ENCODE data around the gene HHAT. TPM values are rescaled to one million over a fixed set of nuclear protein-coding genes. Genes with fewer than 3 reads are reported as not detected.
"Not testable (repeated sequence)": the region's sequence is repeated elsewhere in the genome, so short reads cannot be mapped to it uniquely, and the experiment has no call there.

Gene HHAT
- total and polyA plus RNA-seq, 4 donors = 1.9 to 3.9 (median 2.6) TPM

DNA sequence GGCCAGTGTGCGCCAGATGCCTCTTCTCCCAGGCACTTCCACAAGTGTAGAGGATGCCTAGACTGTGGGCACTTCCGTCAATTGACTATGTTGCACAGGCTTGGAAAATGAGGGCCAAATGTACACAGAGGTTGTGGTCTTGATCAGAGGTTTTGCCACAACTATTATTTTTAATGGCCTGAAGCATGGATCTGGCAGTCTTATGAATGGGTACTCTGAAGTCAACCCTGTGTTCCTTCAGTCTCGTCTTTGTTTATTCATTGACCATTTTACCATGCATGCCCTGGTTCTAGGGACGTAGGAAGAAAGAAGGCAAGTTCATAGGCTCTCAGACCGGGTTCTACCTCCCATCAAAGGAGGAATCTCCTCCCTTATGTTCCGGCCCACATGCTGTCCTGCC lies 329.1 kb downstream of the HHAT start:
- WGBS, 2 donors = 88 to 93% methylated on average over 6 of the region's 6 CpGs
- no peaks in the 10 kb centered on the region for H3K4me1 ChIP-seq (ENCODE audit: control insufficient read depth in 1 of 2, insufficient read depth in 2 of 2, low read length in 2 of 2)
- H3K9me3 ChIP-seq (ENCODE audit: control insufficient read depth, low read length) = no peaks in the 10 kb centered on the region
- DNase-seq (no peak), ATAC-seq (ENCODE audit: low FRiP score) (no peak)
- H3K27me3 ChIP-seq (ENCODE audit: control insufficient read depth in 1 of 2, insufficient read depth in 2 of 2, low read length in 1 of 2) = no peaks in the 10 kb centered on the region
- no peak overlapping the region for H3K4me3 ChIP-seq (ENCODE audit: low read length in 2 of 2)
- H3K36me3 ChIP-seq (ENCODE audit: control insufficient read depth in 1 of 2, insufficient read depth in 2 of 2, low read length in 1 of 2) = no peaks in the 10 kb centered on the region
- intact Hi-C loops (cut with DNase I) = no loop called here
- H3K27ac ChIP-seq (ENCODE audit: low read depth in 1 of 2, low read length in 2 of 2) = no peak overlapping the region

DNA sequence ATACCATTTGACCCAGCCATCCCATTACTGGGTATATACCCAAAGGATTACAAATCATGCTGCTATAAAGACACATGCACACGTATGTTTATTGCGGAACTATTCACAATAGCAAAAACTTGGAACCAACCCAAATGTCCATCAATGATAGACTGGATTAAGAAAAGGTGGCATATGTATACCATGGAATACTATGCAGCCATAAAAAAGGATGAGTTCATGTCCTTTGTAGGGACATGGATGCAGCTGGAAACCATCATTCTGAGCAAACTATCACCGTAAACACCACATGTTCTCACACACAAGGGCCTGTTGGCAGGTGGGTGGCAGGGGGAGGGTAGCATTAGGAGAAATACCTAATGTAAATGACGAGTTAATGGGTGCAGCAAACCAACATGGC lies 332.8 kb downstream of the HHAT start:
- H3K36me3 ChIP-seq (ENCODE audit: control insufficient read depth in 1 of 2, insufficient read depth in 2 of 2, low read length in 1 of 2); H3K9me3 ChIP-seq (ENCODE audit: control insufficient read depth, low read length); H3K4me1 ChIP-seq (ENCODE audit: control insufficient read depth in 1 of 2, insufficient read depth in 2 of 2, low read length in 2 of 2); H3K4me3 ChIP-seq (ENCODE audit: low read length in 2 of 2); DNase-seq; H3K27me3 ChIP-seq (ENCODE audit: control insufficient read depth in 1 of 2, insufficient read depth in 2 of 2, low read length in 1 of 2); ATAC-seq (ENCODE audit: low FRiP score); H3K27ac ChIP-seq (ENCODE audit: low read depth in 1 of 2, low read length in 2 of 2); intact Hi-C loops (cut with DNase I): not testable (repeated sequence)
- 94 to 97% methylated on average over 4 of the region's 4 CpGs for WGBS, 2 donors

DNA sequence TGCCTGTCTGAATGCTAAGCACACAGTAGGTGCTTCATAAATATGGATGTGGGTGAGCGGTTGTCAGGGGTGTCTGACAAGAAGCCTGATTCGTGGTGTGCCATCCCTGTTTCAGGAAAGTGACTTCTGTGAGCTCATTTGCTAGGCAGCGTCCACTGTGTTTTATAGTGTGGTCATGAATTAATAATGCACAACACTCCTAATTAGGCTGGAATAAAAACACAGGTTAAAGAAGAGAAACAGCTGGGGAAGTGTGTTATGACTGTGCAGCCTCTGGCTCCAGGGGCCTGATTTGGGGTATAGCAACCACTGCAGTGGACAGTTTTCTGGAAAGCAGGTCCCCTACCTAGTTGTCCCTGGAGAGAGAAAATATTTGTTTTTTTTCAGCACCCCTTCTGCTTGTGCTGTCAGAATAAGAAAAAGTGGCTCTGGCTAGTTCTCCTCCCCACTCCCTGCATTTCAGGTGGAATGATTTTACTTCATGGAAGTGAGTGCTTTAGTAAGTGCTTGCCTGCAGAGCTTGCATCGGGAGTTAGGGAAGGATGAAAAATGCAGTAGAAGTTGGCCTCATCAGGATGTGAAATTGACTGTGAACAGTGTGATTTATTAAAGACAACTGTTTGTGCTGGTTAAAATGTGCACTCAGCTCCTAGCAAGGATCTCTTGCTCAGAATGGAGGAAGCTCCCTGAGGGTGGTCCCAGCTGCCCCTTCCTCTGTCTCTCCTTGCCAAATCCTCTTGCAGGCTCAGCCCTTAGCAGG lies 333.8 kb downstream of the HHAT start:
- no peaks in the 10 kb centered on the region for H3K4me1 ChIP-seq (ENCODE audit: control insufficient read depth in 1 of 2, insufficient read depth in 2 of 2, low read length in 2 of 2)
- H3K27me3 ChIP-seq (ENCODE audit: control insufficient read depth in 1 of 2, insufficient read depth in 2 of 2, low read length in 1 of 2) = no peaks in the 10 kb centered on the region
- intact Hi-C loops (cut with DNase I) = no loop called here
- H3K9me3 ChIP-seq (ENCODE audit: control insufficient read depth, low read length) = no peaks in the 10 kb centered on the region
- ATAC-seq (ENCODE audit: low FRiP score) (no peak), DNase-seq (no peak)
- WGBS, 2 donors = 87 to 91% methylated on average over 4 of the region's 4 CpGs
- H3K27ac ChIP-seq (ENCODE audit: low read depth in 1 of 2, low read length in 2 of 2) = no peak overlapping the region
- H3K36me3 ChIP-seq (ENCODE audit: control insufficient read depth in 1 of 2, insufficient read depth in 2 of 2, low read length in 1 of 2) = no peaks in the 10 kb centered on the region
- no peak overlapping the region for H3K4me3 ChIP-seq (ENCODE audit: low read length in 2 of 2)

DNA sequence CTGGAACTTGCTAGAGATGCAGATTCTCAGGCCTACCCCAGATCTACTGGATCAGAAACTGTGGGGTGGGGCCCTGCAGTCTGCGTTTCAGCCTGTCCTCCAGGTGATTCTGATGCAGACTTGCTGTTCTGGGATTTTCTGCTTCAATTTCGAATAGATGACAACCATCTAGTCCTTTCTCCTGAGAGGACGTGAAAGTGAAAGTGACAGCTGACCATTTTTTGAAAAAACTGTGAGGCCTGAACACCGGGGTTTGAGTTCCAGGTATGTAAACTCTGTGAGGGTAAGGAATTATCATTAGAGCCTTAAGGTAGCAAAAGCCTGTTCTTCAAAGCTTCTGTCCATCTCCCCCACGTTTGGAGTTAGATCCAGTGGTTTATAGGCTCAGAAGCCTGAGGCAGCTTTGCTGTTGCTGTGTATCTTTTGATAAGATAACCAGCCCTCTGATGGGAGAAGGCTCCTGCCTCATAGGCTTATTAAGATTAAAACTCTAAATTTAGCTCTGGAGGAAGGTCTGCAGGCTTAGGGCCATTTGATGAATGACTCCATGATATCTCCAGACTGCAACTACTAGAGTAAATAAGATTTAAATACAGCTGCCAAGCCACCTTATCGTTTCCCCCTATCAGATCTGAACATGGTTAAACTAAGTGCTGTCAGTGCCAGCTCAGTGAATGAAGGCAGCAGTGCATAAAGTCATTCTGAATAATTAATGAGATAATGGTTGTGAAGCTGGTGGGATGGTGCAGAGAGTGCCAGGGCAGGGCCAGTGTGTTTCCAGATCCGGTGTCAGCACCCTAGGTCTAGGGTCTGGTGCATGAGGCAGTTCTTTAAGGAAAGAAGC lies 335.2 kb downstream of the HHAT start:
- Histone ChIP-seq H3K27me3 (ENCODE audit: control insufficient read depth in 1 of 2, insufficient read depth in 2 of 2, low read length in 1 of 2) (no peaks in the 10 kb centered on the region), H3K27ac (ENCODE audit: low read depth in 1 of 2, low read length in 2 of 2) (no peak overlapping the region), H3K4me3 (ENCODE audit: low read length in 2 of 2) (no peak overlapping the region), H3K4me1 (ENCODE audit: control insufficient read depth in 1 of 2, insufficient read depth in 2 of 2, low read length in 2 of 2) (no peaks in the 10 kb centered on the region), H3K9me3 (ENCODE audit: control insufficient read depth, low read length) (no peaks in the 10 kb centered on the region), H3K36me3 (ENCODE audit: control insufficient read depth in 1 of 2, insufficient read depth in 2 of 2, low read length in 1 of 2) (no peaks in the 10 kb centered on the region)
- DNase-seq (no peak), ATAC-seq (ENCODE audit: low FRiP score) (no peak)
- WGBS, 2 donors = 44 to 49% methylated on average over 7 of the region's 7 CpGs
- intact Hi-C loops (cut with DNase I) = no loop called here

DNA sequence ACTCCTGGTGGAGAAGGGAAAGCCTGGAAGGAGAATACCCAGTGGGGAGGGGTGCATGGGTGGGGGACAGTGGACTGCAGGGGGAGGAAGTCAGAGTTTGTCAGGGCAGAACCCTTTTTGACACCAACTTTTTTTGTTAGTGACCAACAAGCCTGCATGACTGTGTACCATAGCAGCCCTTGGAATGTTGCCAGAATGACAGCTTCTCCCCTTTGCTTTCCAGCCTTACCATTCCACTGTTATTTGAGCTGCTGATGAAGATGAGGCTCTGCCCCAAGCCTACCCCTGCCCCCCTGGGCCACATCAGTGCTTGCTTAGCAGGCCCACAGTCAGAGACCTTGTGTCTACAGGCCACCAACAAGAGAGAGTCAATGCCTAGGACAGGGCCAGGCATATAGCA lies 341.2 kb downstream of the HHAT start:
- Histone ChIP-seq H3K9me3 (ENCODE audit: control insufficient read depth, low read length) (no peaks in the 10 kb centered on the region), H3K27me3 (ENCODE audit: control insufficient read depth in 1 of 2, insufficient read depth in 2 of 2, low read length in 1 of 2) (no peaks in the 10 kb centered on the region), H3K4me1 (ENCODE audit: control insufficient read depth in 1 of 2, insufficient read depth in 2 of 2, low read length in 2 of 2) (no peaks in the 10 kb centered on the region), H3K27ac (ENCODE audit: low read depth in 1 of 2, low read length in 2 of 2) (no peak overlapping the region), H3K36me3 (ENCODE audit: control insufficient read depth in 1 of 2, insufficient read depth in 2 of 2, low read length in 1 of 2) (no peaks in the 10 kb centered on the region), H3K4me3 (ENCODE audit: low read length in 2 of 2) (no peak overlapping the region)
- DNase-seq (no peak), ATAC-seq (ENCODE audit: low FRiP score) (no peak)
- intact Hi-C loops (cut with DNase I) = no loop called here

DNA sequence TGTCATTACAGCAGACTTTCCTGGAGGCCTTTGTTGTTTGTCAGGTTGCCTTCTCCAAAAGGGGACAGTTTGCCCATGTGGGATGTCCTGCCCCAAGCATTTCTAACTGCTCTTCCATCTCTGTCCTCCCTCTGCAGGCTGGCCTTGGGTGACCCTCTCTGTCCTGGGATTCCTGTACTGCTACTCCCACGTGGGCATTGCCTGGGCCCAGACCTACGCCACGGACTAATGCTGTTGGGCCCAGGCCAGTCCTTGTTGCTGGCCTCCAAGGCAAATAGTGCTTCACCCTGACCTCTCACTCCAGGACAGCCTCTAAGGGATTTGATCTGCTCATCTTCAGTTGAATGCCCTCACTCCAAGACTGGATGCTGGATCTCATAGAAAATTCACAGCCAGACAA lies 345.4 kb downstream of the HHAT start:
- 59 to 61% methylated on average over 3 of the region's 3 CpGs for WGBS, 2 donors

DNA sequence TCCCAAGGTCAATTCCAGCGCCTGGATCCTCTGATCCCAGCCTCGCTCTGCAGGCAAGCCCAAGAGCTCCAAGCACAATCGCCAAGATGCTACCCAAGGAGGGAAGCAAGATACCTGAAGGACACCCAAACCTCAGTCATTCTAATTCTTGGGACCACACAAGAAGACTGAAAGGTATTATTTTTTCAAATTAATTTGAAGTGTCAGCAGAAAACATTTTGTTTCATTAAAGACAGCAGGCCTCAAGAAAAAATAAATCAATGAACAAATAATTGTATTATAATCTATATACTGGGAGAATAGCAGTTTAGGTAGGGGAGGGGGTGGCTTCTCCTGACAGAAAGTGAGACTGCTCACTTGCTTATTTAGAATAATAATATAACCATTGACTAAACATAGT lies 347.8 kb downstream of the HHAT start:
- no peaks in the 10 kb centered on the region for H3K4me1 ChIP-seq (ENCODE audit: control insufficient read depth in 1 of 2, insufficient read depth in 2 of 2, low read length in 2 of 2)
- no peaks in the 10 kb centered on the region for H3K27me3 ChIP-seq (ENCODE audit: control insufficient read depth in 1 of 2, insufficient read depth in 2 of 2, low read length in 1 of 2)
- H3K9me3 ChIP-seq (ENCODE audit: control insufficient read depth, low read length) = no peaks in the 10 kb centered on the region
- H3K27ac ChIP-seq (ENCODE audit: low read depth in 1 of 2, low read length in 2 of 2) = no peak overlapping the region
- WGBS, 2 donors = 97% methylated on average over 3 of the region's 3 CpGs
- H3K4me3 ChIP-seq (ENCODE audit: low read length in 2 of 2) = no peak overlapping the region
- DNase-seq (no peak), ATAC-seq (ENCODE audit: low FRiP score) (no peak)
- H3K36me3 ChIP-seq (ENCODE audit: control insufficient read depth in 1 of 2, insufficient read depth in 2 of 2, low read length in 1 of 2) = no peaks in the 10 kb centered on the region
- intact Hi-C loops (cut with DNase I) = no loop called here

More for the DNA sequence above, 345.4 kb downstream of the HHAT start:
- intact Hi-C loops (cut with DNase I) = no loop called here
- no peak overlapping the region for H3K4me3 ChIP-seq (ENCODE audit: low read length in 2 of 2)
- H3K9me3 ChIP-seq (ENCODE audit: control insufficient read depth, low read length) = no peaks in the 10 kb centered on the region
- DNase-seq (no peak), ATAC-seq (ENCODE audit: low FRiP score) (no peak)
- H3K36me3 ChIP-seq (ENCODE audit: control insufficient read depth in 1 of 2, insufficient read depth in 2 of 2, low read length in 1 of 2) = no peaks in the 10 kb centered on the region
- no peak overlapping the region for H3K27ac ChIP-seq (ENCODE audit: low read depth in 1 of 2, low read length in 2 of 2)
- H3K4me1 ChIP-seq (ENCODE audit: control insufficient read depth in 1 of 2, insufficient read depth in 2 of 2, low read length in 2 of 2) = no peaks in the 10 kb centered on the region
- H3K27me3 ChIP-seq (ENCODE audit: control insufficient read depth in 1 of 2, insufficient read depth in 2 of 2, low read length in 1 of 2) = no peaks in the 10 kb centered on the region

DNA sequence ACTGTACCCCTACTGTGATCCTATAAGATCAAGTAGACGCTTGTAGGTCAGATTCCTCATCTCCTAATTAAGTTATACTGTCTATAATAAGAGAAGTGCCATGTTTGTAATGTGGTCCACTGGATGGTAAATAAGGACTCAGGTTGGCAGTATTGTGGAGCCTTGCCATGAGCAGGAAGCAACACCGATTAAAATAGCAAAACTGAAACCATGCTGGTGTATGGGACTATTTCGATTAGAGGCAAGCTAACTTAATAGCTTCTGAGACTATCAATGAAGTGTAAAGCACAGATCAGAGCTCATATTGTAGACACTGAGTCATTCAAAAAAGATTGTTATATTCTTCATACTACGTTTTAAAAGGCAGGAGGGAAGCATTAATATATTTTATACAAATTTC lies 348.8 kb downstream of the HHAT start:
- ATAC-seq (ENCODE audit: low FRiP score) (no peak), DNase-seq (no peak)
- Histone ChIP-seq H3K4me1 (ENCODE audit: control insufficient read depth in 1 of 2, insufficient read depth in 2 of 2, low read length in 2 of 2) (no peaks in the 10 kb centered on the region), H3K4me3 (ENCODE audit: low read length in 2 of 2) (no peak overlapping the region), H3K27ac (ENCODE audit: low read depth in 1 of 2, low read length in 2 of 2) (no peak overlapping the region), H3K9me3 (ENCODE audit: control insufficient read depth, low read length) (no peaks in the 10 kb centered on the region), H3K36me3 (ENCODE audit: control insufficient read depth in 1 of 2, insufficient read depth in 2 of 2, low read length in 1 of 2) (no peaks in the 10 kb centered on the region), H3K27me3 (ENCODE audit: control insufficient read depth in 1 of 2, insufficient read depth in 2 of 2, low read length in 1 of 2) (no peaks in the 10 kb centered on the region)
- 92 to 96% methylated on average over 4 of the region's 4 CpGs for WGBS, 2 donors
- intact Hi-C loops (cut with DNase I) = no loop called here

DNA sequence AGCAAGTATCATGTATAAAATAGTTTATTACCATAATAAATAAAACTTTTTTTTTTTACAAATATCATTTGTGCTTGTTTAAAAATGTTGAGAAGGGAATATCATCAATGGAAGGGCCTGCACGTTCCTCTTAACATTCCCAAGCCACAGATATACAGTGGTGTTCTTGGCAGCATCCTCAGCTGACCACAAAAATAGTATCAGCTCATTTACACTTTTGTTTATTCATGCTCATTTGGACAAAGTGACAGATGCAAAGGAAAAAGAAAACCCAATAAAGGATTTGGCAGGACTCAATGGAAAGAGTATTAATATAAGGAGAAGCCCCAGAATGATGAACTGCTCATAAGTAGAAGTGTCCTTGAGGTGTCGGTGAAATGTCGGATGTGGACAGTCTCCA lies 349.6 kb downstream of the HHAT start:
- no peaks in the 10 kb centered on the region for H3K27me3 ChIP-seq (ENCODE audit: control insufficient read depth in 1 of 2, insufficient read depth in 2 of 2, low read length in 1 of 2)
- no peak overlapping the region for H3K27ac ChIP-seq (ENCODE audit: low read depth in 1 of 2, low read length in 2 of 2)
- DNase-seq (no peak), ATAC-seq (ENCODE audit: low FRiP score) (no peak)
- no peak overlapping the region for H3K4me3 ChIP-seq (ENCODE audit: low read length in 2 of 2)
- no peaks in the 10 kb centered on the region for H3K9me3 ChIP-seq (ENCODE audit: control insufficient read depth, low read length)
- WGBS, 2 donors = 76 to 83% methylated on average over 3 of the region's 3 CpGs
- no peaks in the 10 kb centered on the region for H3K36me3 ChIP-seq (ENCODE audit: control insufficient read depth in 1 of 2, insufficient read depth in 2 of 2, low read length in 1 of 2)
- H3K4me1 ChIP-seq (ENCODE audit: control insufficient read depth in 1 of 2, insufficient read depth in 2 of 2, low read length in 2 of 2) = no peaks in the 10 kb centered on the region
- intact Hi-C loops (cut with DNase I) = no loop called here
